Stomach (tissue), 9 donors: Measurements from ENCODE around the gene RNF115. TPM values are rescaled to one million over a fixed set of nuclear protein-coding genes. Genes with fewer than 3 reads are reported as not detected.
A peak's percentile ranks its signal among the peaks of the same experiment; 100 is the strongest.

Source experiments
- DNase-seq, 2 donors: peaks; one replicate each; pipeline versions ENCODE4 v3.0.0 to v3.0.0-alpha.2; 2013 to 2019
- H3K27ac ChIP-seq, 5 donors: fragments of 200-600 bp in 4 of 5; sonication (generic) in 4 of 5; one replicate each; pipeline ENCODE4 v1.5.1; 2013 to 2019; ENCODE audit warnings: mild to moderate bottlenecking in 1 of 5, moderate library complexity in 1 of 5
- H3K27me3 ChIP-seq, 3 donors: fragments of 200-600 bp; sonication (generic); one replicate each; pipeline ENCODE4 v1.5.1; 2017 to 2019; ENCODE audit warnings: mixed run types in 1 of 3
- H3K36me3 ChIP-seq, 4 donors: fragments of 200-600 bp; sonication (generic); 1 replicate in 3 of 4; 2 replicates in 1 of 4; pipeline ENCODE4 v1.5.1; 2016 to 2019
- H3K4me1 ChIP-seq, 4 donors: fragments of 200-600 bp; sonication (generic); one replicate each; pipeline ENCODE4 v1.5.1; 2016 to 2019
- H3K4me3 ChIP-seq, 4 donors: fragments of 200-600 bp; sonication (generic) in 3 of 4; one replicate each; pipeline ENCODE4 v1.5.1; 2016 to 2019; ENCODE audit warnings: mild to moderate bottlenecking in 1 of 4
- H3K9me3 ChIP-seq, 4 donors: fragments of 200-600 bp; sonication (generic); one replicate each; pipeline ENCODE4 v1.5.1; 2016 to 2019
- EP300 ChIP-seq: sonication (generic); formaldehyde crosslinking; IDR thresholded peaks from one replicate; pipeline ENCODE4 v1.6.1; 2017; ENCODE audit warnings: antibody characterized with exemption
- POLR2A ChIP-seq, 4 donors: fragments of 450-650 bp; IDR thresholded peaks; one replicate each; pipeline ENCODE4 v1.6.1; 2016; ENCODE audit warnings: antibody characterized with exemption in 4 of 4, control low read depth in 2 of 4, mild to moderate bottlenecking in 1 of 4, moderate library complexity in 1 of 4
- POLR2AphosphoS5 ChIP-seq, 3 donors: sonication (generic); formaldehyde crosslinking; IDR thresholded peaks; one replicate each; pipeline ENCODE4 v1.6.1; 2016; ENCODE audit warnings: antibody characterized with exemption in 3 of 3
- WGBS, 5 donors: extraction: QIAGEN DNeasy Blood & Tissue Kit in 3 of 5; methylation state at CpG; one replicate each; pipeline versions ENCODE4 v1.1.5 to v1.1.7; 2013 to 2018; 5-methylcytosine and 5-hydroxymethylcytosine counted together
- intact Hi-C: fragments of 100-400 bp; cut with DNase I; formaldehyde crosslinking; loops from one replicate; pipeline ENCODE4 v1.15.1; 2023; ENCODE audit warnings: low total_unique reads
- polyA plus RNA-seq, 3 donors: library from polyadenylated mRNA; stranded (reverse); fragments of 200-250 nt; gene quantifications; one replicate each; pipeline ENCODE4 v1.2.3, GENCODE V29; 2013
- total RNA-seq, 5 donors: library from RNA; depleted of rRNA; stranded (reverse); fragments of >200 nt; gene quantifications; one replicate each; pipeline versions ENCODE4 v1.1.0 to v1.2.3, GENCODE V29; 2014 to 2016
- TF ChIP-seq, protein P1 (sequence below), 7 experiments: fragments of 450-650 bp in 4 of 7; fragments of 200-600 bp in 3 of 7; sonication (generic) in 3 of 7; IDR thresholded peaks; one replicate each; pipeline ENCODE4 v1.5.1; 2016 to 2019; ENCODE audit warnings: antibody characterized with exemption in 7 of 7, control low read depth in 2 of 7, mild to moderate bottlenecking in 1 of 7
- donor health status: healthy with polysubstance abuse.
- donor health status: Bipolar disorder and iron deficiency.
- donor health status: healthy.

Gene RNF115
- total and polyA plus RNA-seq, 8 donors = 4.8 to 44.1 (median 12.6) TPM

DNA sequence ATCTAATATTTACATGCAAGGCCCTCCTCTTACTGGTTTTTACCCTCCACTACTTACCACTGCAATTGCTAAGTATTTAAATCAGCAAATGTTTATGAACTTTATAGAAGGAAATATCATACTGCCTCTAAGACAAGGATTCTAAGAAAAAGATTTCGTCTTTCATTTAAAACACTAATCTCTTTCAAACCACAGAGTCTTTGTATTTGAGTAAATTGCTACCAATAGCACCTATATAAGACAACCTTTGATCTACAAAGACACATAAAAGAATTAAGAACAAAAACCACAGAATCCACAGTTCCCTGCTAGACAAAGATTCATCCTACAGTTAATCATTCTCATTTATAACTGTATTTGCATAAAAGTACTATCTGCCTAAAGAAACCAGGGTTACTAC, 37.6 kb downstream of the RNF115 start:
- Histone ChIP-seq H3K4me3 (no peak overlapping the region), H3K36me3 (peaks cover 0 to 18% (median 13%) of the 10 kb centered on the region in 4 donors), H3K27me3 (no peaks in the 10 kb centered on the region), H3K27ac (peak overlapping the region in 4 of 5 donors; percentile 48 to 80 (median 68)), H3K4me1 (peaks cover 8 to 47% (median 35%) of the 10 kb centered on the region in 4 donors), H3K9me3 (no peaks in the 10 kb centered on the region)
- 0 to 49% (median 42%) methylated on average over 1 of the region's 1 CpG for WGBS, 5 donors
- TF ChIP-seq POLR2A (IDR thresholded peaks at IDR 0.05) (no peak), EP300 (no peak), POLR2AphosphoS5 (IDR thresholded peaks at IDR 0.05) (no peak)
- TF ChIP-seq, protein P1, sequence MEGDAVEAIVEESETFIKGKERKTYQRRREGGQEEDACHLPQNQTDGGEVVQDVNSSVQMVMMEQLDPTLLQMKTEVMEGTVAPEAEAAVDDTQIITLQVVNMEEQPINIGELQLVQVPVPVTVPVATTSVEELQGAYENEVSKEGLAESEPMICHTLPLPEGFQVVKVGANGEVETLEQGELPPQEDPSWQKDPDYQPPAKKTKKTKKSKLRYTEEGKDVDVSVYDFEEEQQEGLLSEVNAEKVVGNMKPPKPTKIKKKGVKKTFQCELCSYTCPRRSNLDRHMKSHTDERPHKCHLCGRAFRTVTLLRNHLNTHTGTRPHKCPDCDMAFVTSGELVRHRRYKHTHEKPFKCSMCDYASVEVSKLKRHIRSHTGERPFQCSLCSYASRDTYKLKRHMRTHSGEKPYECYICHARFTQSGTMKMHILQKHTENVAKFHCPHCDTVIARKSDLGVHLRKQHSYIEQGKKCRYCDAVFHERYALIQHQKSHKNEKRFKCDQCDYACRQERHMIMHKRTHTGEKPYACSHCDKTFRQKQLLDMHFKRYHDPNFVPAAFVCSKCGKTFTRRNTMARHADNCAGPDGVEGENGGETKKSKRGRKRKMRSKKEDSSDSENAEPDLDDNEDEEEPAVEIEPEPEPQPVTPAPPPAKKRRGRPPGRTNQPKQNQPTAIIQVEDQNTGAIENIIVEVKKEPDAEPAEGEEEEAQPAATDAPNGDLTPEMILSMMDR (IDR thresholded peaks at IDR 0.05) = no peak
- no peak for DNase-seq
- intact Hi-C loops = no loop called here

DNA sequence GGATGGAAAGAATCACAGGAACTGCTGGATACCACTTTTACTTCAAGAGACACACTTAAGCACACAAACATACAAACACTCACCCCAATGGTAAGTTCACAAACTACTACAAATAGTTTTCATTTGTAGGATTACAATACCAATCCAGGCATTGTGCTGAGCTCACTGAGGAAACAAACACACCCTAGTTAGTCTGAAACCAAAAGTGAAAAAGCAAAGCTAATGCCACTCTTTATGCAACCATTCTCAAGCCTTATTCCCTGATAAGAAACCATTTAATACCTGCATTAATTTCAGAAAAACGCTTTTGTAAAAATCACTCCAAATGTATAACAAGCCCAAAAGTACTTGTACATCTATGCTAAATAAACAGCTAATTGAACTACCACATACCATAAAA, 38.3 kb downstream of the RNF115 start:
- peak overlapping the region in 4 of 5 donors; percentile 48 to 80 (median 68) for H3K27ac ChIP-seq
- TF ChIP-seq POLR2AphosphoS5 (IDR thresholded peaks at IDR 0.05) = peak in 1 of 3 donors; percentile 10
- TF ChIP-seq, protein P1 (IDR thresholded peaks at IDR 0.05) = no peak
- peaks cover 0 to 21% (median 13%) of the 10 kb centered on the region in 4 donors for H3K36me3 ChIP-seq
- no peak overlapping the region for H3K4me3 ChIP-seq
- 21 to 52% (median 44%) methylated on average over 1 of the region's 1 CpG for WGBS, 5 donors
- H3K9me3 ChIP-seq = no peaks in the 10 kb centered on the region
- DNase-seq = peak in 1 of 2 donors; percentile 71
- intact Hi-C loops = no loop called here
- H3K27me3 ChIP-seq = no peaks in the 10 kb centered on the region
- peaks cover 8 to 47% (median 38%) of the 10 kb centered on the region in 4 donors for H3K4me1 ChIP-seq

GRCh38 chr1:145784409-145784808, 39.5 kb downstream of the RNF115 start:
- intact Hi-C loops = no loop called here
- H3K27me3 ChIP-seq = no peaks in the 10 kb centered on the region
- WGBS, 5 donors = 62 to 84% (median 72%) methylated on average over 3 of the region's 3 CpGs
- H3K4me1 ChIP-seq = peaks cover 8 to 47% (median 38%) of the 10 kb centered on the region in 4 donors
- no peak for DNase-seq
- no peaks in the 10 kb centered on the region for H3K9me3 ChIP-seq
- H3K27ac ChIP-seq = peak overlapping the region in 4 of 5 donors; percentile 3 to 80 (median 68)
- TF ChIP-seq POLR2AphosphoS5 (IDR thresholded peaks at IDR 0.05) = no peak
- no peak for TF ChIP-seq POLR2A (IDR thresholded peaks at IDR 0.05)
- TF ChIP-seq, protein P1 (IDR thresholded peaks at IDR 0.05) = no peak
- no peak for TF ChIP-seq EP300
- H3K36me3 ChIP-seq = peaks cover 0 to 32% (median 17%) of the 10 kb centered on the region in 4 donors
- H3K4me3 ChIP-seq = peak overlapping the region in 2 of 4 donors; percentile 2 to 26

DNA sequence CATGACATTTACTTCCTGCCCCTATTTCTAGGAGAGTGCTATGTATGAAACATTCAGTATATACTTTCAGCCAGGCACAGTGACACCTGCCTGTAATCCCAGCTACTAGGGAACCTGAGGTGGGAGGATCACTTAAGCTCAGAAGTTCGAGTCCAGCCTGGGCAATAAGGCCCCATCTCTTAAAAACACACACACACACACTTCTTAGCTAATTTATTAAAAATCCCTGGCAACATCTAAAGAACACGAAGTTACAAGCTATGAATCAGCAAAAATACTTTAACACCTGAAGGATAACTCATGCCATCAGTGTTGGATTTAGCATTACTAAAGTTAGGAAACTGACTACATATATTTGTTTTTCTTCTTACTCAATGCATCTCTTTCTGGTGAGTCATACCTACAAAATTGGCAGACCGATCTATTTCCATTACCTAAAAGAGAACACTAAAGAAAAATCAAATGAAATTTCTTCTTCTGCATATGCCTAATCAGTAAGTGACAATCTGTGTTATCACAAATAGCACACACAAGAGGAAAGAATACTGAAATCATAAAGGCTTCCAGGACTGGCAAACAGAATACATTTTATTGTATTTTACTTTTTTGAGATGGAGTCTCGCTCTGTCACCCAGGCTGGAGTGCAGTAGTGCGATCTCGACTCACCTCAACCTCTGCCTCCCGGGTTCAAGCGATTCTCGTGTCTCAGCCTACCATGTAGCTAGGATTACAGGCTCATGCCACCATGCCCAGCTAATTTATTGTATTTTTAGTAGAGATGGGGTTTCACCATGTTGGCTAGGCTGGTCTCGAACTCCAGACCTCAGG, 41.4 kb downstream of the RNF115 start:
- 73 to 81% (median 76%) methylated on average over 10 of the region's 10 CpGs for WGBS, 5 donors
- H3K9me3 ChIP-seq = no peaks in the 10 kb centered on the region
- H3K27ac ChIP-seq = peak overlapping the region; percentile 66 to 76 (median 70)
- peak in 1 of 2 donors; percentile 10 for DNase-seq
- H3K4me3 ChIP-seq = peak overlapping the region in 1 of 4 donors; percentile 26
- TF ChIP-seq POLR2A (IDR thresholded peaks at IDR 0.05) = no peak
- no peak for TF ChIP-seq POLR2AphosphoS5 (IDR thresholded peaks at IDR 0.05)
- TF ChIP-seq, protein P1 (IDR thresholded peaks at IDR 0.05) = no peak
- no peak for TF ChIP-seq EP300
- peaks cover 8 to 58% (median 42%) of the 10 kb centered on the region in 4 donors for H3K4me1 ChIP-seq
- intact Hi-C loops = no loop called here
- H3K36me3 ChIP-seq = peaks cover 0 to 25% (median 9%) of the 10 kb centered on the region in 4 donors
- no peaks in the 10 kb centered on the region for H3K27me3 ChIP-seq
